SK-N-SH (cell line): ENCODE data around the gene CD3D. TPM values are rescaled to one million over a fixed set of nuclear protein-coding genes. Genes with fewer than 3 reads are reported as not detected.

Source experiments
- CTCF ChIA-PET: fragments of 300-600, 350-600 bp; formaldehyde crosslinking; extraction: SDS; loops from one replicate; lab custom pipeline; 2021; lab: Yijun Ruan, JAX
- POLR2A ChIA-PET: fragments of 350-600 bp; sonication (Branson Sonifier 250); formaldehyde crosslinking; extraction: SDS; loops from one replicate; lab custom pipeline; 2020; ENCODE audit warnings: antibody characterized with exemption, inconsistent platforms; lab: Yijun Ruan, JAX
- DNase-seq: peaks from one replicate; pipeline ENCODE4 v3.0.0; 2012
- H2AFZ ChIP-seq: fragments of 200-600 bp; sonication (generic); 2 replicates; pipeline ENCODE4 v1.8.1; 2016; ENCODE audit warnings: antibody characterized with exemption, mild to moderate bottlenecking, low read depth
- H3F3A ChIP-seq: fragments of 200-600 bp; sonication (generic); replicated peaks from 2 replicates; pipeline ENCODE3; 2016; ENCODE audit warnings: antibody characterized with exemption, mild to moderate bottlenecking; ENCODE audit not compliant: insufficient read depth
- H3K27ac ChIP-seq, 2 experiments: fragments of 200-500 bp in 1 of 2; fragments of 200-600 bp in 1 of 2; sonication (Bioruptor generic) in 1 of 2; sonication (generic), shearing (Covaris generic) in 1 of 2; 2 replicates each; pipeline versions ENCODE4 v1.5.1 to v1.6.1; 2014 to 2016; ENCODE audit warnings: low read depth in 2 of 2, inconsistent platforms in 1 of 2, low read length in 1 of 2, mild to moderate bottlenecking in 1 of 2, mixed read lengths in 1 of 2
- H3K27me3 ChIP-seq: fragments of 200-600 bp; sonication (generic), shearing (Covaris generic); 2 replicates; pipeline ENCODE4 v1.6.1; 2016; ENCODE audit warnings: mixed run types; ENCODE audit not compliant: insufficient read depth
- H3K36me3 ChIP-seq, 2 experiments: fragments of 200-500 bp in 1 of 2; fragments of 200-600 bp in 1 of 2; sonication (Bioruptor generic) in 1 of 2; sonication (generic) in 1 of 2; replicated peaks in 1 of 2; 2 replicates each; pipeline versions ENCODE3 to v1.5.1; 2014 to 2016; ENCODE audit warnings: low read length in 1 of 2, mild to moderate bottlenecking in 1 of 2; ENCODE audit not compliant: insufficient read depth in 2 of 2, control insufficient read depth in 1 of 2
- H3K4me1 ChIP-seq, 2 experiments: fragments of 200-500 bp in 1 of 2; fragments of 200-600 bp in 1 of 2; sonication (Bioruptor generic) in 1 of 2; sonication (generic), shearing (Covaris generic) in 1 of 2; 2 replicates each; pipeline versions ENCODE4 v1.5.1 to v1.6.1; 2014 to 2016; ENCODE audit warnings: low read depth in 1 of 2, low read length in 1 of 2, mixed run types in 1 of 2; ENCODE audit not compliant: insufficient read depth in 2 of 2, control insufficient read depth in 1 of 2
- H3K4me2 ChIP-seq: fragments of 200-600 bp; sonication (generic), shearing (Covaris generic); 2 replicates; pipeline ENCODE4 v1.6.1; 2017; ENCODE audit warnings: mixed run types
- H3K4me3 ChIP-seq, 2 experiments: fragments of 200-500 bp in 1 of 2; fragments of 200-600 bp in 1 of 2; sonication (Bioruptor generic) in 1 of 2; sonication (generic), shearing (Covaris generic) in 1 of 2; 2 replicates each; pipeline versions ENCODE4 v1.5.1 to v1.8.1; 2014 to 2016; ENCODE audit warnings: low read depth in 2 of 2, inconsistent platforms in 1 of 2, low read length in 1 of 2, mild to moderate bottlenecking in 1 of 2, mixed read lengths in 1 of 2, moderate library complexity in 1 of 2
- H3K79me2 ChIP-seq: fragments of 200-600 bp; sonication (generic); 2 replicates; pipeline ENCODE4 v1.8.1; 2017; ENCODE audit warnings: mild to moderate bottlenecking; ENCODE audit not compliant: insufficient read depth
- H3K9ac ChIP-seq: fragments of 200-600 bp; sonication (generic); 2 replicates; pipeline ENCODE4 v1.6.1; 2017; ENCODE audit warnings: mixed run types
- H3K9me2 ChIP-seq: fragments of 200-600 bp; sonication (generic); 2 replicates; pipeline ENCODE4 v1.6.1; 2017; ENCODE audit warnings: mixed run types
- H3K9me3 ChIP-seq: fragments of 200-600 bp; sonication (generic); 2 replicates; pipeline ENCODE4 v1.6.1; 2017; ENCODE audit warnings: mixed run types, mild to moderate bottlenecking, moderate library complexity
- H4K20me1 ChIP-seq: fragments of 200-600 bp; sonication (generic); 2 replicates; pipeline ENCODE4 v1.6.1; 2017; ENCODE audit warnings: mild to moderate bottlenecking, mixed run types; ENCODE audit not compliant: insufficient read depth
- CHD2 ChIP-seq: fragments of 150-350 bp; IDR thresholded peaks from 2 replicates; pipeline ENCODE4 v1.6.1; 2018; ENCODE audit warnings: low read length; ENCODE audit not compliant: partially characterized antibody
- FOSL2 ChIP-seq: IDR thresholded peaks from 2 replicates; pipeline ENCODE4 v1.4.0; 2012; ENCODE audit warnings: low read depth, mild to moderate bottlenecking, moderate library complexity, borderline replicate concordance
- FOXJ3 ChIP-seq: sonication (generic); formaldehyde crosslinking; IDR thresholded peaks from 2 replicates; pipeline ENCODE4 v1.5.1; 2020; ENCODE audit warnings: mild to moderate bottlenecking, missing genetic modification reagents
- GABPA ChIP-seq: IDR thresholded peaks from 2 replicates; pipeline ENCODE4 v1.4.0; 2012; ENCODE audit warnings: low read depth, mild to moderate bottlenecking
- GATA2 ChIP-seq: sonication (generic); formaldehyde crosslinking; IDR thresholded peaks from 2 replicates; pipeline ENCODE4 v1.5.0; 2020; ENCODE audit warnings: mild to moderate bottlenecking, missing genetic modification reagents
- IRF3 ChIP-seq: fragments of 150-350 bp; IDR thresholded peaks from 2 replicates; pipeline ENCODE4 v1.6.1; 2016; ENCODE audit warnings: mild to moderate bottlenecking, low read depth, low read length
- JUND ChIP-seq: IDR thresholded peaks from 2 replicates; pipeline ENCODE4 v1.4.0; 2012
- MAX ChIP-seq: IDR thresholded peaks from 2 replicates; pipeline ENCODE4 v1.4.0; 2012; ENCODE audit warnings: low read depth
- NRF1 ChIP-seq: IDR thresholded peaks from 2 replicates; pipeline ENCODE4 v1.6.1; 2012; ENCODE audit warnings: low read depth, mild to moderate bottlenecking, low read length
- PBX3 ChIP-seq: IDR thresholded peaks from 2 replicates; pipeline ENCODE4; 2012
- POLR2AphosphoS5 ChIP-seq: IDR thresholded peaks from 2 replicates; pipeline ENCODE4 v1.6.1; 2012; ENCODE audit warnings: low read depth, low read length
- RXRA ChIP-seq: IDR thresholded peaks from 2 replicates; pipeline ENCODE4 v1.4.0; 2012; ENCODE audit warnings: low read depth, mild to moderate bottlenecking, borderline replicate concordance
- SMC3 ChIP-seq: IDR thresholded peaks from 2 replicates; pipeline ENCODE4 v1.6.1; 2012; ENCODE audit warnings: low read depth, low read length, improper control_type of control experiment
- TAF1 ChIP-seq: IDR thresholded peaks from 2 replicates; pipeline ENCODE4 v1.6.1; 2012; ENCODE audit warnings: low read depth, mild to moderate bottlenecking, low read length, moderate library complexity, borderline replicate concordance
- USF1 ChIP-seq: IDR thresholded peaks from 2 replicates; pipeline ENCODE4 v1.4.0; 2012; ENCODE audit warnings: low read depth, borderline replicate concordance
- USF2 ChIP-seq: fragments of 150-350 bp; IDR thresholded peaks from 2 replicates; pipeline ENCODE4 v1.6.1; 2017; ENCODE audit warnings: antibody characterized with exemption, low read length, low read depth, borderline replicate concordance
- YY1 ChIP-seq: IDR thresholded peaks from 2 replicates; pipeline ENCODE4 v1.4.0; 2012; ENCODE audit warnings: low read depth, mild to moderate bottlenecking
- WGBS: methylation state at CpG from one replicate; pipeline ENCODE4 v1.1.6; 2017; ENCODE audit warnings: low lambda C conversion rate; 5-methylcytosine and 5-hydroxymethylcytosine counted together
- polyA plus RNA-seq, 3 experiments: library from polyadenylated mRNA; depleted of rRNA; stranded (reverse); fragments of >200 nt; gene quantifications; 2 replicates each; pipeline ENCODE4 v1.2.3, GENCODE V29; 2012

Gene CD3D
- polyA plus RNA-seq, 1 of the 3 experiments (the other 2 are of a cell fraction): 0.44 TPM

- Histone ChIP-seq H3K4me1 (no peaks in the 10 kb centered on the region), H4K20me1 (no peaks in the 10 kb centered on the region), H3K9ac (no peak overlapping the region), H3K36me3 (peaks cover 71 to 73% of the 10 kb centered on the region in 2 experiments), H3K4me2 (no peak overlapping the region), H3K79me2 (0 out of 2 replicates have a peak, but pooled peaks cover 4% of the 10 kb centered on the region), H2AFZ (no peak overlapping the region), H3F3A (no peaks in the 10 kb centered on the region), H3K9me3 (no peaks in the 10 kb centered on the region), H3K4me3 (no peak overlapping the region), H3K9me2 (no peaks in the 10 kb centered on the region), H3K27ac (no peak overlapping the region), H3K27me3 (no peaks in the 10 kb centered on the region)
- ChIA-PET CTCF (no interaction called here), POLR2A (no interaction called here)
- 95% methylated on average over 4 of the region's 4 CpGs for WGBS
- TF ChIP-seq MAX (no peak), GATA2 (CRISPR knock-in tag) (no peak), IRF3 (no peak), CHD2 (no peak), YY1 (no peak), JUND (no peak), NRF1 (no peak), FOXJ3 (CRISPR knock-in tag) (no peak), USF1 (no peak), SMC3 (no peak), RXRA (no peak), GABPA (no peak), FOSL2 (no peak), POLR2AphosphoS5 (no peak), USF2 (no peak), PBX3 (no peak), TAF1 (no peak)
- no peak for DNase-seq
These were observed 28.3 kb upstream of the CD3D start for GRCh38 chr11:118370774-118371173.
